Measurements from ENCODE around the gene POLR2E. TPM values are rescaled to one million over a fixed set of nuclear protein-coding genes. Genes with fewer than 3 reads are reported as not detected.
A peak's percentile ranks its signal among the peaks of the same experiment; 100 is the strongest.

The POLR2E gene
- polyA plus RNA-seq, 3 donors, result 183 to 222 (median 195) TPM

DNA sequence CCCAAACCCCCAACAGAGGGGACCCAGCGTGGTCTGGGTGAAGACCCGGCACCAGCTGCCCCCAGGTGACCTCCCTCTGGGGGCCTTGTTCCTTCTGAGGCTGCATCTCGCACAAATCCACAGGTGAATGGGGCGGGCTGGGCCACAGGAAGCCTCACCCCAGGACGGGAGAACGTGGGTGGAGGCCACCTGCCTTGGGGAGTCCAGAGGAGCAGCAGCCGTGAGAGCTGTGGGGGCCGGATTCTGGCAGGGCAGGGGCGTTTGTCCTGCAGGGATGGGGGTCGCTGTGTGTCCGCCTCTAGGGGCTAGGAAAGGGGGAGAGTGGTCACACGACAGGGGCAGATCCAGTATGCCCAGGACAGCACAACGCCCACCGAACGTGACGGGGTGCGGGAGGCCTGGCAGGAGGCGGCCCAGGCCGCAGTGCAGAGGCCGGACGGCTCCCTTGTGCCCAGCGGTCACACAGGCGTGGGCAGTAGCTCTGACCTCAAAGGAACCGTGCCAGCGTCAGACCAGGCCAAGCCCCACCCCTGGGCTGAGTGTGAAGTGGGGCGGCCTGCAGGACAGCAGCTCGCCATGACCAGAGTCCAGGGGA is 6.7 kb downstream of the POLR2E start:
- H3K4me3 ChIP-seq (replicated peaks in 1 of 3; ENCODE audit: low read depth in 2 of 3, low read length in 3 of 3), result peak overlapping the region in 1 of 3 experiments; percentile 47
- H3K27me3 ChIP-seq (ENCODE audit: control insufficient read depth in 2 of 2, insufficient read depth in 2 of 2, low read length in 2 of 2), result no peaks in the 10 kb centered on the region
- no peaks in the 10 kb centered on the region for H3K9me3 Mint-ChIP-seq
- no peaks in the 10 kb centered on the region for H3K9me3 ChIP-seq (replicated peaks in 1 of 2; ENCODE audit: control insufficient read depth in 1 of 2, insufficient read depth in 1 of 2, low read length in 2 of 2)
- H3K4me1 ChIP-seq (ENCODE audit: control insufficient read depth in 1 of 2, insufficient read depth in 2 of 2, low read length in 2 of 2), result peaks cover 56 to 77% of the 10 kb centered on the region in 2 donors
- peak overlapping the region in 1 of 2 donors; percentile 21 for H3K4me3 Mint-ChIP-seq
- intact Hi-C loops (cut with micrococcal nuclease), result no loop called here
- peaks cover 84% of the 10 kb centered on the region for H4K20me1 ChIP-seq (ENCODE audit: insufficient read depth, low read length)
- H3K4me2 ChIP-seq (replicated peaks; ENCODE audit: extremely low read depth, low read length, poor library complexity, severe bottlenecking), result peak overlapping the region; percentile 59
- peaks cover 50 to 72% of the 10 kb centered on the region in 2 donors for H3K36me3 Mint-ChIP-seq
- peaks cover 70 to 73% of the 10 kb centered on the region in 2 donors for H3K36me3 ChIP-seq (replicated peaks in 1 of 2; ENCODE audit: control insufficient read depth in 1 of 2, insufficient read depth in 2 of 2, low read length in 2 of 2)
- H3K27ac Mint-ChIP-seq, result peak overlapping the region; percentile 97 to 99 (median 98)
- peaks cover 63% of the 10 kb centered on the region for H3K79me2 ChIP-seq (ENCODE audit: insufficient read depth, low read length)
- H3K27me3 Mint-ChIP-seq (ENCODE audit: low read depth in 3 of 3), result peaks cover 0 to 5% (median 0%) of the 10 kb centered on the region in 3 donors
- no peak for DNase-seq
- peak overlapping the region; percentile 95 to 97 for H3K27ac ChIP-seq (ENCODE audit: low read depth in 1 of 2, low read length in 2 of 2)
- TF ChIP-seq, protein P1, sequence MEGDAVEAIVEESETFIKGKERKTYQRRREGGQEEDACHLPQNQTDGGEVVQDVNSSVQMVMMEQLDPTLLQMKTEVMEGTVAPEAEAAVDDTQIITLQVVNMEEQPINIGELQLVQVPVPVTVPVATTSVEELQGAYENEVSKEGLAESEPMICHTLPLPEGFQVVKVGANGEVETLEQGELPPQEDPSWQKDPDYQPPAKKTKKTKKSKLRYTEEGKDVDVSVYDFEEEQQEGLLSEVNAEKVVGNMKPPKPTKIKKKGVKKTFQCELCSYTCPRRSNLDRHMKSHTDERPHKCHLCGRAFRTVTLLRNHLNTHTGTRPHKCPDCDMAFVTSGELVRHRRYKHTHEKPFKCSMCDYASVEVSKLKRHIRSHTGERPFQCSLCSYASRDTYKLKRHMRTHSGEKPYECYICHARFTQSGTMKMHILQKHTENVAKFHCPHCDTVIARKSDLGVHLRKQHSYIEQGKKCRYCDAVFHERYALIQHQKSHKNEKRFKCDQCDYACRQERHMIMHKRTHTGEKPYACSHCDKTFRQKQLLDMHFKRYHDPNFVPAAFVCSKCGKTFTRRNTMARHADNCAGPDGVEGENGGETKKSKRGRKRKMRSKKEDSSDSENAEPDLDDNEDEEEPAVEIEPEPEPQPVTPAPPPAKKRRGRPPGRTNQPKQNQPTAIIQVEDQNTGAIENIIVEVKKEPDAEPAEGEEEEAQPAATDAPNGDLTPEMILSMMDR (IDR thresholded peaks at IDR 0.05), result no peak
- peaks cover 64% of the 10 kb centered on the region for H3K4me1 Mint-ChIP-seq
- peak overlapping the region; percentile 77 for H3K9ac ChIP-seq (ENCODE audit: insufficient read depth, low read length, poor library complexity, severe bottlenecking)
- H2AFZ ChIP-seq (ENCODE audit: insufficient read depth, low read depth, low read length, poor library complexity, severe bottlenecking), result no peak overlapping the region
- 59% methylated on average over 22 of the region's 27 CpGs for WGBS (ENCODE audit: insufficient coverage)

- Histone ChIP-seq H3K27me3 (ENCODE audit: control insufficient read depth in 2 of 2, insufficient read depth in 2 of 2, low read length in 2 of 2) (no peaks in the 10 kb centered on the region), H2AFZ (ENCODE audit: insufficient read depth, low read depth, low read length, poor library complexity, severe bottlenecking) (no peak overlapping the region), H3K9ac (ENCODE audit: insufficient read depth, low read length, poor library complexity, severe bottlenecking) (peak overlapping the region; percentile 77), H3K36me3 (replicated peaks in 1 of 2; ENCODE audit: control insufficient read depth in 1 of 2, insufficient read depth in 2 of 2, low read length in 2 of 2) (peaks cover 70 to 73% of the 10 kb centered on the region in 2 donors), H3K4me1 (ENCODE audit: control insufficient read depth in 1 of 2, insufficient read depth in 2 of 2, low read length in 2 of 2) (peaks cover 58 to 77% of the 10 kb centered on the region in 2 donors), H4K20me1 (ENCODE audit: insufficient read depth, low read length) (peaks cover 84% of the 10 kb centered on the region), H3K79me2 (ENCODE audit: insufficient read depth, low read length) (peaks cover 63% of the 10 kb centered on the region), H3K4me3 (replicated peaks in 1 of 3; ENCODE audit: low read depth in 2 of 3, low read length in 3 of 3) (peak overlapping the region in 1 of 3 experiments; percentile 47), H3K4me2 (replicated peaks; ENCODE audit: extremely low read depth, low read length, poor library complexity, severe bottlenecking) (peak overlapping the region; percentile 59), H3K9me3 (replicated peaks in 1 of 2; ENCODE audit: control insufficient read depth in 1 of 2, insufficient read depth in 1 of 2, low read length in 2 of 2) (no peaks in the 10 kb centered on the region), H3K27ac (ENCODE audit: low read depth in 1 of 2, low read length in 2 of 2) (peak overlapping the region; percentile 95 to 97)
- peaks cover 0 to 5% (median 0%) of the 10 kb centered on the region in 3 donors for H3K27me3 Mint-ChIP-seq (ENCODE audit: low read depth in 3 of 3)
- intact Hi-C loops (cut with micrococcal nuclease), result loop anchor here (2.0 kb wide), 2 partner anchors 15 kb away; partner anchors contain the start of gene GPX4 (in 1 of the 2)
- peaks cover 59% of the 10 kb centered on the region for H3K4me1 Mint-ChIP-seq
- TF ChIP-seq, protein P1 (IDR thresholded peaks at IDR 0.05), result no peak
- 2% methylated on average over 20 of the region's 27 CpGs for whole genome bisulfite sequencing (ENCODE audit: insufficient coverage)
- peak overlapping the region; percentile 97 to 99 (median 98) for H3K27ac Mint-ChIP-seq
- H3K36me3 Mint-ChIP-seq, result peaks cover 47 to 71% of the 10 kb centered on the region in 2 donors
- H3K9me3 Mint-ChIP-seq, result no peaks in the 10 kb centered on the region
- H3K4me3 Mint-ChIP-seq, result peak overlapping the region; percentile 44 to 64
- peak; percentile 91 to 96 (median 96) for DNase-seq
Observed at GRCh38 chr19:1087813-1088415, 7.3 kb downstream of the POLR2E start.
